ENCODE results near the gene TEX30. TPM values are rescaled to one million over a fixed set of nuclear protein-coding genes. Genes with fewer than 3 reads are reported as not detected.

TEX30 gene
- total RNA-seq, 1 experiment from 2014 or later, result 16.1 TPM

- Histone ChIP-seq H3K27me3 (ENCODE audit: control insufficient read depth, insufficient read depth, low read length) (peaks cover 11% of the 10 kb centered on the region; the same call in 1 of the 2 replicates), H3K36me3 (replicated peaks; ENCODE audit: control insufficient read depth, insufficient read depth, low read length) (no peaks in the 10 kb centered on the region; the same call in 1 of the 2 replicates), H3K4me3 (ENCODE audit: insufficient read depth, low read depth, low read length) (no peak overlapping the region)
- no peak for DNase-seq
These were observed 3.2 kb downstream of the TEX30 start for GRCh38 chr13:102770435-102770834.

- H3K4me3 ChIP-seq (ENCODE audit: insufficient read depth, low read depth, low read length), result no peak overlapping the region
- no peak for DNase-seq
- H3K36me3 ChIP-seq (replicated peaks; ENCODE audit: control insufficient read depth, insufficient read depth, low read length), result no peaks in the 10 kb centered on the region; the same call in 1 of the 2 replicates
- H3K27me3 ChIP-seq (ENCODE audit: control insufficient read depth, insufficient read depth, low read length), result peaks cover 11% of the 10 kb centered on the region; the same call in 1 of the 2 replicates
These were observed 3.9 kb downstream of the TEX30 start for GRCh38 chr13:102769679-102770078.

- no peaks in the 10 kb centered on the region; the same call in 1 of the 2 replicates for H3K36me3 ChIP-seq (replicated peaks; ENCODE audit: control insufficient read depth, insufficient read depth, low read length)
- H3K4me3 ChIP-seq (ENCODE audit: insufficient read depth, low read depth, low read length), result no peak overlapping the region
- H3K27me3 ChIP-seq (ENCODE audit: control insufficient read depth, insufficient read depth, low read length), result peaks cover 8% of the 10 kb centered on the region; the same call in 1 of the 2 replicates
- no peak for DNase-seq
These were observed 4.7 kb downstream of the TEX30 start for GRCh38 chr13:102768909-102769308.

- Histone ChIP-seq H3K36me3 (replicated peaks; ENCODE audit: control insufficient read depth, insufficient read depth, low read length) (no peaks in the 10 kb centered on the region; the same call in 1 of the 2 replicates), H3K27me3 (ENCODE audit: control insufficient read depth, insufficient read depth, low read length) (no peaks in the 10 kb centered on the region), H3K4me3 (ENCODE audit: insufficient read depth, low read depth, low read length) (no peak overlapping the region)
- DNase-seq, result no peak
These were observed 9.8 kb downstream of the TEX30 start for GRCh38 chr13:102763741-102764140.

- Histone ChIP-seq H3K27me3 (ENCODE audit: control insufficient read depth, insufficient read depth, low read length) (no peaks in the 10 kb centered on the region), H3K36me3 (replicated peaks; ENCODE audit: control insufficient read depth, insufficient read depth, low read length) (no peaks in the 10 kb centered on the region), H3K4me3 (ENCODE audit: insufficient read depth, low read depth, low read length) (no peak overlapping the region)
- DNase-seq, result no peak
These were observed 12.5 kb downstream of the TEX30 start for GRCh38 chr13:102761071-102761470.

- Histone ChIP-seq H3K36me3 (replicated peaks; ENCODE audit: control insufficient read depth, insufficient read depth, low read length) (no peaks in the 10 kb centered on the region), H3K27me3 (ENCODE audit: control insufficient read depth, insufficient read depth, low read length) (no peaks in the 10 kb centered on the region), H3K4me3 (ENCODE audit: insufficient read depth, low read depth, low read length) (no peak overlapping the region)
- no peak for DNase-seq
These were observed 14.7 kb downstream of the TEX30 start for GRCh38 chr13:102758842-102759241.

- Histone ChIP-seq H3K27me3 (ENCODE audit: control insufficient read depth, insufficient read depth, low read length) (no peaks in the 10 kb centered on the region), H3K36me3 (replicated peaks; ENCODE audit: control insufficient read depth, insufficient read depth, low read length) (no peaks in the 10 kb centered on the region), H3K4me3 (ENCODE audit: insufficient read depth, low read depth, low read length) (no peak overlapping the region)
- DNase-seq, result no peak
These were observed 16.6 kb downstream of the TEX30 start for GRCh38 chr13:102757006-102757405.

GRCh38 chr13:102751886-102752285, 21.7 kb downstream of the TEX30 start:
- Histone ChIP-seq H3K27me3 (ENCODE audit: control insufficient read depth, insufficient read depth, low read length) (no peaks in the 10 kb centered on the region), H3K36me3 (replicated peaks; ENCODE audit: control insufficient read depth, insufficient read depth, low read length) (no peaks in the 10 kb centered on the region), H3K4me3 (ENCODE audit: insufficient read depth, low read depth, low read length) (no peak overlapping the region)
- no peak for DNase-seq

GRCh38 chr13:102742506-102742905, 31.1 kb downstream of the TEX30 start:
- DNase-seq, result no peak
- no peaks in the 10 kb centered on the region for H3K36me3 ChIP-seq (replicated peaks; ENCODE audit: control insufficient read depth, insufficient read depth, low read length)
- no peak overlapping the region for H3K4me3 ChIP-seq (ENCODE audit: insufficient read depth, low read depth, low read length)
- no peaks in the 10 kb centered on the region for H3K27me3 ChIP-seq (ENCODE audit: control insufficient read depth, insufficient read depth, low read length)

GRCh38 chr13:102742101-102742500, 31.5 kb downstream of the TEX30 start:
- no peaks in the 10 kb centered on the region for H3K27me3 ChIP-seq (ENCODE audit: control insufficient read depth, insufficient read depth, low read length)
- no peaks in the 10 kb centered on the region for H3K36me3 ChIP-seq (replicated peaks; ENCODE audit: control insufficient read depth, insufficient read depth, low read length)
- no peak overlapping the region for H3K4me3 ChIP-seq (ENCODE audit: insufficient read depth, low read depth, low read length)
- no peak for DNase-seq

GRCh38 chr13:102729560-102730270, 43.9 kb downstream of the TEX30 start:
- DNase-seq, result no peak
- H3K4me3 ChIP-seq (ENCODE audit: insufficient read depth, low read depth, low read length), result no peak overlapping the region

GRCh38 chr13:102726430-102726829, 47.2 kb downstream of the TEX30 start:
- no peaks in the 10 kb centered on the region for H3K27me3 ChIP-seq (ENCODE audit: control insufficient read depth, insufficient read depth, low read length)
- DNase-seq, result no peak
- no peaks in the 10 kb centered on the region for H3K36me3 ChIP-seq (replicated peaks; ENCODE audit: control insufficient read depth, insufficient read depth, low read length)
- no peak overlapping the region for H3K4me3 ChIP-seq (ENCODE audit: insufficient read depth, low read depth, low read length)

More at GRCh38 chr13:102729560-102730270, 43.9 kb downstream of the TEX30 start:
- no peaks in the 10 kb centered on the region for H3K36me3 ChIP-seq (replicated peaks; ENCODE audit: control insufficient read depth, insufficient read depth, low read length)
- H3K27me3 ChIP-seq (ENCODE audit: control insufficient read depth, insufficient read depth, low read length), result no peaks in the 10 kb centered on the region

GRCh38 chr13:102724923-102725322, 48.7 kb downstream of the TEX30 start:
- Histone ChIP-seq H3K36me3 (replicated peaks; ENCODE audit: control insufficient read depth, insufficient read depth, low read length) (no peaks in the 10 kb centered on the region), H3K4me3 (ENCODE audit: insufficient read depth, low read depth, low read length) (no peak overlapping the region), H3K27me3 (ENCODE audit: control insufficient read depth, insufficient read depth, low read length) (no peaks in the 10 kb centered on the region)
- no peak for DNase-seq

GRCh38 chr13:102721800-102722231, 51.8 kb downstream of the TEX30 start:
- H3K36me3 ChIP-seq (replicated peaks; ENCODE audit: control insufficient read depth, insufficient read depth, low read length), result no peaks in the 10 kb centered on the region
- no peak overlapping the region for H3K4me3 ChIP-seq (ENCODE audit: insufficient read depth, low read depth, low read length)
- no peak for DNase-seq
- H3K27me3 ChIP-seq (ENCODE audit: control insufficient read depth, insufficient read depth, low read length), result no peaks in the 10 kb centered on the region

- no peaks in the 10 kb centered on the region for H3K36me3 ChIP-seq (replicated peaks; ENCODE audit: control insufficient read depth, insufficient read depth, low read length)
- no peak overlapping the region for H3K4me3 ChIP-seq (ENCODE audit: insufficient read depth, low read depth, low read length)
- H3K27me3 ChIP-seq (ENCODE audit: control insufficient read depth, insufficient read depth, low read length), result no peaks in the 10 kb centered on the region
- no peak for DNase-seq
These were observed 54.8 kb downstream of the TEX30 start for GRCh38 chr13:102718746-102719145.

Measured in H7 (cell line).